Epidermal melanocyte (primary cell): ENCODE measurements around the gene TPRG1.

Source experiments
- DNase-seq: peaks from one replicate; pipeline ENCODE4 v3.0.0; 2011; ENCODE audit warnings: low spot score; ENCODE audit not compliant: insufficient read length

Gene TPRG1

DNA sequence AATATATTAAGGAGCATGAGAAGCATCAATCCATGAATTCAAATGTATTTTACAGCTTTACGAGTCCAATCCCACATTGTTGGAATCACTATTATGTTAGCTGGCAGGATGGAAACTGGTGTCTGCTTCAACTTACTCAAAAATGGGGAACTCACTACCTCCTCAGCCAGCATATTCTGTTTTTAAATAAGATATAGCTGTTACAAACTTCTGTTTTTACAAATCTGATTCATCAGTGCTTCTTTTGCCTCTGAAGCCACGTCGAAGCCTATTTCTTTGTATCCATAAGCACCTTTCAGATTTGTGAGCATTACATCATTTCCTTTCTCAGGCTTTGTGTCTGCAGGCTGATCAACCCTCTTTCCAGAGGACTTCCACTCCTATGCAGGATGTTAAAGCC, 105.9 kb downstream of the TPRG1 start:
- DNase-seq: no peak

DNA sequence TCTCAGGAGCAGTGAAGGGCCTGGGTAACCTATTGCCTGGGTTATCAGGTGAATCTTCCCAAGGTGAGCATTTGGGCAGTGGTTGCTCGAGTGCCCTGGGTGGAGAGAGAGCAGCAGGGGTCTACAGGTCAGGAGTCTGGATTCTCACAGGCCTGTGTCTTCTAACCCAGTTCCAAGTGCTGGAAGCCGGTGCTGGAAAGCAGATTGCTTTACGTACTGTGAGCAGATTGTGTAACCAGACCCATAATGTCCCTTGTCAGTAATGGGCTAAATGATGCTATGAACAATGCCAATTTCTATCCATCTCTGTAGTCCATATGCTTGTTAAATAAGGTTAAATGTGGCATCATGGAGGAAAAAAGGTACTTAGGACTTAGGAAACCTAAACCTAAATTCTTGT, 106.5 kb downstream of the TPRG1 start:
- DNase-seq: no peak

- DNase-seq: no peak
Measured at GRCh38 chr3:189282189-189282588, 110.4 kb downstream of the TPRG1 start.

GRCh38 chr3:189282741-189283140, 111.0 kb downstream of the TPRG1 start:
- no peak for DNase-seq

- DNase-seq: no peak
Measured at GRCh38 chr3:189286188-189286587, 114.4 kb downstream of the TPRG1 start.

- no peak for DNase-seq
Measured at GRCh38 chr3:189286916-189287315, 115.1 kb downstream of the TPRG1 start.

- no peak for DNase-seq
Measured at GRCh38 chr3:189288348-189289235, 116.8 kb downstream of the TPRG1 start.

DNA sequence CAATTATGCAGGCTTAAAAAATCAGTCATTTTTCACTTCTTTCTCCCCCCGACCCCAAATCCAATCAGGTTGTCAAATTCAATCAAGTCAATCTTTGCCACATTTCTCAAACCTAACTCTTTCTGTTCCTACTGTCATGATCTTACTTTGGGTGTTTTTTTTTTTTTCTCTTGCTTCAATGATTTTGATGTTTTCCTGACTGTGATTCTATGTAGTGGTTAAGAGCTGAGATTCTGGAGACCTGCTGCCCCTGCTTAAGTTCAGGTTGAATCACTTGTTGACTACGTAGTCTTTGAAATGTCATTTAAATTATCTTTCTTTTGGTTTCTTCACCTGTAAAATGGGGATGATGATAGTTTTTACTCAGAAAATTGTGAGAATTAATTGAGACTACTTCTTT, 117.5 kb downstream of the TPRG1 start:
- DNase-seq: no peak

- DNase-seq: no peak
Measured at GRCh38 chr3:189292667-189293484, 121.1 kb downstream of the TPRG1 start.

- no peak for DNase-seq
Measured at GRCh38 chr3:189294649-189295048, 122.9 kb downstream of the TPRG1 start.

GRCh38 chr3:189295089-189295488, 123.3 kb downstream of the TPRG1 start:
- DNase-seq: no peak

DNA sequence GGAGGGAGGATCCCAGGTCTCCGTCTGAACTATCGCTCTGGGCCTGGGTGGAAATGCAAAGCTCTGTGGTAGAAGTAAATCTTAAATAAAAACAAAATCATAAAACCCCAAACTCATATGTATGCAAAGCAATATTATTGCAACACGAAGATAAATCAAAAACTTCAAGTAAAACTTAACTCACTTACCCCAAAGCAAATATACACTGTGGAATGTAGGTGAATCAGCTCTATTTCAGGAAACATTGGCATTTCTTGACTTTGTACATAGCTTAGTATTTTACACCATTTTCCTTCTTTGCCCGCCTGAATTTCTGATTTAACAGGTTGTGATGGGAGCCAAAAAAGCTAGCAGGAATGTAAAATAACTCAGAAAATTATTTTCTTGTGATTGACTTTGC, 126.2 kb downstream of the TPRG1 start:
- no peak for DNase-seq

DNA sequence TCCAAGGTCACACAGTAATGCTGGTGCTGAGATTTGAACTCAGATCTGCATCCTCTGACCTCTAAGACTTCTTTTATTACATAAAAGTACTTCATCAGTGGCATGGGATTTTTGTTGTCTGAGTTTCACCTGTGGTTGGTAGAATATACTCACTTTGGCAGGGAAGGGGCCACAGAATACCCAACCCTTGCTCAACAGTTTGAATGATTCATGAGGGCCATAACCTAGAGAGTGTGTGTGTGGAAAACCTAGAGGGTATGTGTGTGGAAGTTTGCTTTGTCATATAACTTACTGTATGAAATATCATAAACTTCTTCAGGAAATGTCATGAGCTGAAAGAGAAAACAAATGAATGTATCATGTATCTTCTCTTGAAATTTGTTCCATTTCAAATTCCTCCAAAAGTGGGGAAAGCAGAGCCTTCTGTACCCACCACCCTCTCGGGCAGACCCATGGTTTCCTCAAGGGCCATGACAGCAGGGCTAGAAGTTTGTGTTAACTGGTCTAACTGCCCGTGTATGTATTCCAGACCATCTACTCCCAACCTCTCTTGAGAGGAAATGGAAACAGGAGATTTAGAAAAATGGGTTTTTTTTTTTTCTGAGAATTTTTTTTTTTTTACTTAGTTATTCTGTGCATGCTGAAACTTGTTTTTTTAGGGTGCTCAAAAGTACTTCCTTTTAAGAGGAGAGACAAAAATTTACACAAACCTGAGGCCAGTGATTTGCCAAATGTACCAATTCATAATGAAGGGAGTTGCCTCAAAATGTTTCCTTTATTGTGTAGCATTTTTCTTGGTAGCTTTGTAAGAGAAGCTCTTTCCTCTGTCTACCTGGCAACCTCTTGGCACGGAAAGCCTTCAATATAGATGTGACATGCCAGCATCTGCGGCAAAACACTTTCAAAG, 127.0 kb downstream of the TPRG1 start:
- DNase-seq: no peak

DNA sequence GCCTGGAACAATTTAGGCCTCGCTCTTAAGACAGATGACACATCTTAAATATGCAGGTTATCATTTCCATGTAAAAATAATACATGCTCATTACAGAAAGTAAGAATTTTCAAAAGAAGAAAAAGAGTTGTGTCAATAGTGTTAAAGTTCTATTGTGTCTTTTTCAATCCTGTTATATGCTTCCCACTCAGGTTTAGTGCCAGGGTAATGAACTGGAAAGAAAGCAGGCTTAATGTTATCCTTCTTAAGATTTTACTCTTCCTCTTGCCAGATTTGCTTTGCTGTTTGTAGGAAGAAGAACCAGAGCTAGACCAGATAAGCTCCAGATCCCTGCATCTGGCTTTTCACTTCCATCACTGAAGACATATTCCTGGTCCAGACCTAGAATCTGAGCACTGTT, 128.6 kb downstream of the TPRG1 start:
- no peak for DNase-seq

DNA sequence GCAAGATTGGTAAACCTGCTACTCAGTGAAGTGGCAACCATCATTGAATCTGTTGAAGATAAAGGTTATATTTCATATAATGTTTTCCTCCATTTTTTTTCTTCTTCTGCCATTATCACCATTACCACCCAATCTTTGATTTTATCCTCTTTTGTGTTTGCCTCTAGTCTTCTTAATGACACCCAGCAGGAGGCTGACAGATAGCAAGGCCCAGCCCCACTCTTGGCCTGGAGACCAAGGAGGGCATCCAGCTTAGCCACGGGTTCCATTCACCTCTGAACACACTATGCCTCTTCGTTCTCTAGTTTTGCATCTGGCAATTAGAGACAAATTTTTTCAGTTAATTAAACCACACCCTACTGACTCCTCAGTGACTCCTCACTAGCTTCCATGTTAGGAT, 129.7 kb downstream of the TPRG1 start:
- DNase-seq: no peak

- DNase-seq: no peak
Measured at GRCh38 chr3:189303584-189303983, 131.8 kb downstream of the TPRG1 start.

GRCh38 chr3:189304465-189305351, 132.9 kb downstream of the TPRG1 start:
- no peak for DNase-seq

DNA sequence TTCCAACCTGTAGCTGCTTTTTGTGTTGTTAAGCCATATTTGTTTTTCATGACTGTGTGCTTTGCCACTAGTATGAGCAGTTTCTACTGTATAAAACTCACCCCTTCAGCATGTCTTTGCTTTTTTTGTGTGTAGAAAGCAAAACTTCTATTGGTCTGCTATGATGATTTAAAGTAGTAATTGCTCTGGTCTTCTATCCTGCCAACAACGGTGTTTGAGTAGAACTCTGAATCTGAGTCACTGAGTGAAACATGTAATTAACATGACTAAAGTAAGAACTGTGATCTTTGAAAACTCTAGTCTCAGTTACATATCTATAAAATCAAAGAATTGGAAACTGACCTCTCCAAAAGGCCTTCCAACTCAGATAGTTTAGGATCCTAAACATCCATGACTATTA, 133.6 kb downstream of the TPRG1 start:
- DNase-seq: no peak

DNA sequence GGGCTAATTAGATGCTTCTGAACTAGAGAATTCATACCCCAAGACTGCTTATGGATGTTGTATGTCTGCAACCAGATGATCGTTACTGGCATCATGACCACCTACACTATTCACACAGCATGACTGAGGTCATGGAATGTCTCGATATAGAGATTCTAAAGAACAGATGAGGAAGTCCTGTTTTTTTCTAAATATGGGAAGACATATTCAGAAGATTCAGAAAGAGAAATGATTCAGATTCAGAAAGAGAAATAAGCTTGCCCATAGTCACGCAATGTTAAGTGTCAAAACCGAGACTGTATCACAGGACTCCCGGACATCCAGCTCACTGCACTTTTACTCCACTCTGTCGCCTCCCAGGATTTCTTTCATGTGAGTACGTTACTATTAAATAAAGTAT, 136.2 kb downstream of the TPRG1 start:
- DNase-seq: no peak

GRCh38 chr3:189308608-189309007, 136.8 kb downstream of the TPRG1 start:
- no peak for DNase-seq
